Measurements from ENCODE around the gene ISCA2.

ISCA2 gene

DNA sequence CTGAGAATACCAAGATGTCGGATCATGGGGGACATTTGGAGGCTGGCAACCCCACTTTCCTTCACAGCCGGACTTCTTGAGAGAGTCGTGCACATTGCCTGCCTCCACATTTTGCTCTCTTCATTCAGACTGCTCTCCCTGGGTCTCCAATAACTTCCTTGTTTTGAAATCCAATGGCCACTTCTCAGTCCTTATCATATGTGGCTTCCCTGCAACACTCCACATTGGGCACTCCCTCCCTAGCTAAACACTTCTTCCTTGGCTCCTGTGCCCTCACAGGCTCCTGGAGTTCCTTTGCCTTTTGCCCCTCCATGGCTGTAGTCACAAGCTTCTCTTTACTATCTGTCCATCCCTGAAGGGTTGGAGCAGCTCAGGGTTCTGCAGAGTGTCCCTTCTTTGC, 30.6 kb upstream of the ISCA2 start:
- TF ChIP-seq, protein P1, sequence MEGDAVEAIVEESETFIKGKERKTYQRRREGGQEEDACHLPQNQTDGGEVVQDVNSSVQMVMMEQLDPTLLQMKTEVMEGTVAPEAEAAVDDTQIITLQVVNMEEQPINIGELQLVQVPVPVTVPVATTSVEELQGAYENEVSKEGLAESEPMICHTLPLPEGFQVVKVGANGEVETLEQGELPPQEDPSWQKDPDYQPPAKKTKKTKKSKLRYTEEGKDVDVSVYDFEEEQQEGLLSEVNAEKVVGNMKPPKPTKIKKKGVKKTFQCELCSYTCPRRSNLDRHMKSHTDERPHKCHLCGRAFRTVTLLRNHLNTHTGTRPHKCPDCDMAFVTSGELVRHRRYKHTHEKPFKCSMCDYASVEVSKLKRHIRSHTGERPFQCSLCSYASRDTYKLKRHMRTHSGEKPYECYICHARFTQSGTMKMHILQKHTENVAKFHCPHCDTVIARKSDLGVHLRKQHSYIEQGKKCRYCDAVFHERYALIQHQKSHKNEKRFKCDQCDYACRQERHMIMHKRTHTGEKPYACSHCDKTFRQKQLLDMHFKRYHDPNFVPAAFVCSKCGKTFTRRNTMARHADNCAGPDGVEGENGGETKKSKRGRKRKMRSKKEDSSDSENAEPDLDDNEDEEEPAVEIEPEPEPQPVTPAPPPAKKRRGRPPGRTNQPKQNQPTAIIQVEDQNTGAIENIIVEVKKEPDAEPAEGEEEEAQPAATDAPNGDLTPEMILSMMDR (IDR thresholded peaks at IDR 0.05; ENCODE audit: low read depth, low read length, missing control alignments), result no peak
- DNase-seq (ENCODE audit: low read depth), result no peak
- H3K4me3 ChIP-seq (ENCODE audit: low read depth, low read length), result no peak overlapping the region

DNA sequence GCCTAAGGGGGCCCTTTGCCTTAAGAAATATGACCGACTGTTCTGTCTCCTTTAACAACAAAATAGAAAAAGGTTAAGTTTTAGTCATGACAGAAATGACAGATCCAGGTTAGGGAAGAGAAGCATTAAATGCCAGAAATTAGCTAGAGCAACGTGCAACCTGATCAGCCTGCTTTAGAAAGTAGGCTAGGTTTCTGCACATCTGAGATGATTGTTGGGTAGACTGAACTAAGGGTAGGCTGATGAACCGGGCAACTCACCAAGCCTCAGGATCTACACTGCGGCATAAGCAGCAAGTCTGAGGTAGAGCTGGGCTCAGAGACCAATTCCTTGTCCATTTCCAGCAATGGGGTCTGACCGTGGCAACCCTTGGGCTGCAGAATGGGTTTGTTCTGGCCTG, 29.9 kb upstream of the ISCA2 start:
- no peak for DNase-seq (ENCODE audit: low read depth)
- TF ChIP-seq, protein P1 (IDR thresholded peaks at IDR 0.05; ENCODE audit: low read depth, low read length, missing control alignments), result no peak
- H3K4me3 ChIP-seq (ENCODE audit: low read depth, low read length), result no peak overlapping the region

DNA sequence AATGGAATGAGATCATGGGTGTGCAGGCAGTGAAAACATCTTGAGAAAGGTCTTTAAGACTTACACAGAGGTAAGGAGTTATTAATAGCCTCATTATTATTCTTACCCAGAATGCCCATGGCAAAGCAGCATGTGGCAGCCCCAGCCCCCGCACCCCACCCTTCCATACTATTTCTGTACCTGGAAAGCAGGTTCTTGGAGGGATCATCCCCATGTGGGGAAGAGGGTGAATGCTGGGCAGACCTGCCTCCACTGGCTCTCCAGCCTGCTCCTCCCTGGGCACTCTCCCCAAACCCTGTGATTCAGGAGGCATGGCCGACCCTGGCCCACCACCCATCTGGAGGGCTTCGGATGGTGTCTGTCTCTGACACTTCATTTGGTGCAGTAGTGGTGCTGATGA, 28.8 kb upstream of the ISCA2 start:
- TF ChIP-seq, protein P1 (IDR thresholded peaks at IDR 0.05; ENCODE audit: low read depth, low read length, missing control alignments), result no peak
- no peak for DNase-seq (ENCODE audit: low read depth)
- H3K4me3 ChIP-seq (ENCODE audit: low read depth, low read length), result no peak overlapping the region

DNA sequence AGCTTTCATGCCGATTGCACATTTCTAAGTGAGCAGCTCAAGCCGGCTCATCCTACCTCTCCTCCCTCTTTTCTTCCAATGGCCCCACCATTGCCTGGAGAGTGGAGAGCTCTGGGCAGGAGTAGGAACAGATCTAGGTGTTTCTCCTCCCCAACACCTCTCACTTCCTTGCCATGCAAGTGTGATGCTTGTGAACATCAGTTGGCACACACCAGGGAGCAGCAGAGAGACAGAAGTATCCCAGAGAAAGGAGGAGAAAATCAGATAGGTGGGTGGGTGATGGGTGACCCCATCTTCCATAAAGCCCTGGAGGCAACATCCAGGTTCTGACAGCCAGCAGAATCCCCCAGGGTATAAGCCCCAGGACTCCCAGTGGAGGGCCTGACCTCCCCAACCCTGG, 28.2 kb upstream of the ISCA2 start:
- TF ChIP-seq, protein P1 (IDR thresholded peaks at IDR 0.05; ENCODE audit: low read depth, low read length, missing control alignments), result no peak
- no peak for DNase-seq (ENCODE audit: low read depth)
- H3K4me3 ChIP-seq (ENCODE audit: low read depth, low read length), result no peak overlapping the region

DNA sequence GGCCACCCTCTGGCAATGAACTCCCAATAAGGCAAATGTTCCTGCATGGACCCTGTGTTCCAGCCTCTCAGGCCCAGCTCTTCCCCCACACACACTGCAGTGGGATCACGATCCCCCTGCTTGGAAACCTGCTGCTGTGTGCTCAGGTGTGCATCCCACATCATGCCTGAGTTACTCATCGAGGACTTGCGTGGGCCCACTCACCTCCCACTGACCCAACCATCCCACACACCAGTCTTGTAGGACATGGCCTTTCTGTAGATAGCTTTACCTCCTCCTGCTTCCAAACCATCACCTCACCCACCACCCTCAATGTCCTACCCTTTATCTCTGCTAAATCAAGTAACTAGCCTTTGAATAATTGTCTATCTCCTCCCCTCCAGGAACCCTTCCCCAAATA, 25.1 kb upstream of the ISCA2 start:
- TF ChIP-seq, protein P1 (IDR thresholded peaks at IDR 0.05; ENCODE audit: low read depth, low read length, missing control alignments), result no peak
- H3K4me3 ChIP-seq (ENCODE audit: low read depth, low read length), result no peak overlapping the region
- DNase-seq (ENCODE audit: low read depth), result no peak

DNA sequence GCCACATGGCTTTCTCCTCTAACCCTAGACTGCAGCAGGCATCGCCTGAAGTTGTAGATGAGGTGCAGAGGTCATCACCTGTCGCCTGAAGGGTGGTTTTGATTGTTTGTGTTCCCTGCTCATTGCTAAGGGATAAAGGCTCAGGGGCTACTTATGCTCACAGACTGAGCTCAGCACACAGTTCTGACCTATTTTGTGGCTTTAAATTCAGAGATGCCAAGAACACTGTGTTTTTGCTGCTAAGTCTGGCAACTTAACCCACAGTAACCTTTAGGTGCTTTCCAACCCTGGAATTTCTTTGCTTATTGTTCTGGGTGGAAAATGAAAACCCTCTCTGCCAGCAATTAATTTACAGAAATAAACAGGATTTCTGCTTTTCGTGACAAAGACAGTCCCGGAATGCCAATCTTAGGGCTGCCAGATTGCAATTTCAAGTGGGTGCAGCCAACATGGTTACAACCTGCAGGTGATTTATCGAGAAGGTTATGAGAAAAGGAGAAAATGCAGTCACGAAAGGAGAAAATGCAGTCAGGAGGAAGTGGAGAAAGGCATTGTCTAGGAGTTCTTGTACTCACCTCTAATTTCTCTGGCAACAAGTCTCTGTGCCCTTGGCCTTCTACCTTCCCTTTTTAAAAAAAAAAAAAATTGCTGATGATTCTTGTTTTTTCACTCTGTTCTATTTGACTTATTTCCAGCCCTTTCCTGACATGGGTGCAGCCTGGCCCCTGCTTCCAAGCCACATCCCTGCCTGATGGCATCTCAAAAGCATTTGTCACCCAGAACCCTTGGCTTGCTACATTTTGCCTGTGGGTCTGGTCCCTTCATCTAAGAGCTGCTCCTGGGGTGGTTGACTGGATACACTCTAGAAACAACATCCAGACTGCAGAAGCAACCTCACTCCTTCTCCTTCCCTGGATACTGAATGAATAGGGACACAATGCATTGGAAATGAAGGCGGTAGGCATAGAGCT, 23.7 kb upstream of the ISCA2 start:
- TF ChIP-seq, protein P1 (IDR thresholded peaks at IDR 0.05; ENCODE audit: low read depth, low read length, missing control alignments), result no peak
- DNase-seq (ENCODE audit: low read depth), result no peak
- H3K4me3 ChIP-seq (ENCODE audit: low read depth, low read length), result no peak overlapping the region

DNA sequence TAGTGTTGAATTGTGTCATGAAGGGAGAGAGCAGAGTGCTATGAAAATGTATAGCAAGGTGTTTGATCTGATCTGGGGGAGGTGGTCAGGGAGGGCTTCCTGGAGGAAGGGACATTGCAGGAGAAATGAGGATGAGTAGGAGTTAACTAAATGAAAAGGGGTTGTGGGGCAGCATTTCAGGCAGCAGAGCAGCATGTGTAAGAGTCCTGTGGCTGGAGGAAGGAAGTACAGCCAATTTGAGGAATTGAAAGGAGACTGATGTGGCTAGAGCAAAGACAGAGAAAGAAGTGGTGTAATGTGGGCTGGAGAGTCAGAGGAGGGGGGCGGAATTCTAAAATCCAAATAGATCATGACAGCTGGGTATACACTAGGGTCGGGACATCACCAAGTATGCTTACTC, 21.0 kb upstream of the ISCA2 start:
- DNase-seq (ENCODE audit: low read depth), result no peak
- no peak overlapping the region for H3K4me3 ChIP-seq (ENCODE audit: low read depth, low read length)
- TF ChIP-seq, protein P1 (IDR thresholded peaks at IDR 0.05; ENCODE audit: low read depth, low read length, missing control alignments), result no peak
